BJ (cell line): ENCODE data around the gene ENO1. TPM values are rescaled to one million over a fixed set of nuclear protein-coding genes. Genes with fewer than 3 reads are reported as not detected.

Experiments
- CTCF ChIA-PET: fragments of 350-600 bp; formaldehyde crosslinking; extraction: SDS; loops from one replicate; lab custom pipeline; 2021; ENCODE audit warnings: antibody characterized with exemption, inconsistent platforms; lab: Yijun Ruan, JAX
- POLR2A ChIA-PET: fragments of 300-600 bp; sonication (Branson Sonifier 250); formaldehyde crosslinking; extraction: SDS; loops from one replicate; lab custom pipeline; 2021; ENCODE audit warnings: antibody characterized with exemption; lab: Charles Lee
- DNase-seq: peaks from one replicate; pipeline ENCODE4 v3.0.0-alpha.2; 2011; ENCODE audit warnings: low read depth
- H3K27me3 ChIP-seq: 2 replicates; pipeline ENCODE4 v1.6.0; 2011; ENCODE audit warnings: low read length; ENCODE audit not compliant: control insufficient read depth, insufficient read depth
- H3K36me3 ChIP-seq: 2 replicates; pipeline ENCODE4 v1.5.1; 2011; ENCODE audit warnings: low read length; ENCODE audit not compliant: control insufficient read depth, insufficient read depth
- H3K4me3 ChIP-seq: 2 replicates; pipeline ENCODE4 v1.5.1; 2011; ENCODE audit warnings: low read depth, mild to moderate bottlenecking, control low read depth, low read length
- polyA plus RNA-seq: library from polyadenylated mRNA; depleted of rRNA; stranded (reverse); fragments of >200 nt; gene quantifications from 2 replicates; pipeline ENCODE4 v1.2.3, GENCODE V29; 2011
- TF ChIP-seq, protein P1 (sequence below): IDR thresholded peaks from 2 replicates; pipeline ENCODE4 v1.5.1; 2011; ENCODE audit warnings: low read depth, mild to moderate bottlenecking, control low read depth, inconsistent platforms, low read length, moderate library complexity; ENCODE audit not compliant: insufficient read depth

ENO1 gene
- polyA plus RNA-seq, 1 experiment: 2,253 TPM

DNA sequence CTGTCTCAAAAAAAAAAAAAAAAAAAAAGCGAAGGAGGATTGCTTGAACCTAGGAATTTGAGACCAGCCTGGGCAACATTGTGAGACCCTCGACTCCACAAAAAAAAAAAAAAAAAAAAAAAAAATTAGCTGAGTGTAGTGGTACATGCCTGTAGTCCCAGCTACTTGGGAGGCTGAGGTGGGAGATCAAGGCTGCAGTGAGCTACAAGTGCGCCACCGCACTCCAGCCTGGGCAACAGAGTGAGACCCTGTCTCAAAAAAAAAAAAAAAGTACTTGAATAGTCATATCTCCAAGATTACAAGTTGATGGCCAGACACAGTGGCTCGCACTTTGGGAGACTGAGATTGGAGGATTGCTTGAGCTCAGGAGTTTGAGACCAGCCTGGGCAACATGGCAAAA is 27.4 kb downstream of the ENO1 start:
- Histone ChIP-seq H3K36me3 (no peaks in the 10 kb centered on the region), H3K27me3 (no peaks in the 10 kb centered on the region), H3K4me3 (no peak overlapping the region)
- TF ChIP-seq, protein P1, sequence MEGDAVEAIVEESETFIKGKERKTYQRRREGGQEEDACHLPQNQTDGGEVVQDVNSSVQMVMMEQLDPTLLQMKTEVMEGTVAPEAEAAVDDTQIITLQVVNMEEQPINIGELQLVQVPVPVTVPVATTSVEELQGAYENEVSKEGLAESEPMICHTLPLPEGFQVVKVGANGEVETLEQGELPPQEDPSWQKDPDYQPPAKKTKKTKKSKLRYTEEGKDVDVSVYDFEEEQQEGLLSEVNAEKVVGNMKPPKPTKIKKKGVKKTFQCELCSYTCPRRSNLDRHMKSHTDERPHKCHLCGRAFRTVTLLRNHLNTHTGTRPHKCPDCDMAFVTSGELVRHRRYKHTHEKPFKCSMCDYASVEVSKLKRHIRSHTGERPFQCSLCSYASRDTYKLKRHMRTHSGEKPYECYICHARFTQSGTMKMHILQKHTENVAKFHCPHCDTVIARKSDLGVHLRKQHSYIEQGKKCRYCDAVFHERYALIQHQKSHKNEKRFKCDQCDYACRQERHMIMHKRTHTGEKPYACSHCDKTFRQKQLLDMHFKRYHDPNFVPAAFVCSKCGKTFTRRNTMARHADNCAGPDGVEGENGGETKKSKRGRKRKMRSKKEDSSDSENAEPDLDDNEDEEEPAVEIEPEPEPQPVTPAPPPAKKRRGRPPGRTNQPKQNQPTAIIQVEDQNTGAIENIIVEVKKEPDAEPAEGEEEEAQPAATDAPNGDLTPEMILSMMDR: no peak
- DNase-seq: no peak
- ChIA-PET POLR2A (no interaction called here), CTCF (interaction anchor here (0.6 to 4.1 kb wide), 4 partner anchors 12 to 491 kb away, joined by 3 to 40 read pairs (median 5); no protein-coding TSS in a partner anchor)

- no peak overlapping the region for H3K4me3 ChIP-seq
Observed at GRCh38 chr1:8848663-8849386, 29.7 kb downstream of the ENO1 start.

GRCh38 chr1:8847990-8848389 is 30.5 kb downstream of the ENO1 start:
- DNase-seq: no peak
- TF ChIP-seq, protein P1: no peak
- peaks cover 3% of the 10 kb centered on the region; the same call in 1 of the 2 replicates for H3K27me3 ChIP-seq
- no peak overlapping the region for H3K4me3 ChIP-seq
- CTCF ChIA-PET: interaction anchor here (0.7 to 4.2 kb wide), 15 partner anchors 9 to 385 kb away, joined by 3 to 49 read pairs (median 7); no protein-coding TSS in a partner anchor
- POLR2A ChIA-PET: no interaction called here
- H3K36me3 ChIP-seq: no peaks in the 10 kb centered on the region

More at GRCh38 chr1:8848663-8849386, 29.7 kb downstream of the ENO1 start:
- no peaks in the 10 kb centered on the region for H3K36me3 ChIP-seq
- POLR2A ChIA-PET: no interaction called here
- H3K27me3 ChIP-seq: 0 out of 2 replicates have a peak, but pooled peaks cover 1% of the 10 kb centered on the region
- DNase-seq: peak; percentile 60
- CTCF ChIA-PET: interaction anchor here (0.6 to 4.2 kb wide), 47 partner anchors 10 to 1161 kb away, joined by 3 to 49 read pairs (median 3); partner anchors contain the start of gene RERE
- TF ChIP-seq, protein P1: peak; percentile 97

- TF ChIP-seq, protein P1: no peak
- H3K36me3 ChIP-seq: no peaks in the 10 kb centered on the region
- H3K27me3 ChIP-seq: peaks cover 3% of the 10 kb centered on the region; the same call in 1 of the 2 replicates
- CTCF ChIA-PET: interaction anchor here (0.7 kb wide), 1 partner anchor 502 kb away, joined by 3 read pairs; no protein-coding TSS in a partner anchor
- DNase-seq: no peak
- POLR2A ChIA-PET: no interaction called here
- H3K4me3 ChIP-seq: no peak overlapping the region
Observed at GRCh38 chr1:8846263-8846662, 32.2 kb downstream of the ENO1 start.
